ENCODE results near the gene LYST.
"Not testable (repeated sequence)": the region's sequence is repeated elsewhere in the genome, so short reads cannot be mapped to it uniquely, and the experiment has no call there.

LYST gene

DNA sequence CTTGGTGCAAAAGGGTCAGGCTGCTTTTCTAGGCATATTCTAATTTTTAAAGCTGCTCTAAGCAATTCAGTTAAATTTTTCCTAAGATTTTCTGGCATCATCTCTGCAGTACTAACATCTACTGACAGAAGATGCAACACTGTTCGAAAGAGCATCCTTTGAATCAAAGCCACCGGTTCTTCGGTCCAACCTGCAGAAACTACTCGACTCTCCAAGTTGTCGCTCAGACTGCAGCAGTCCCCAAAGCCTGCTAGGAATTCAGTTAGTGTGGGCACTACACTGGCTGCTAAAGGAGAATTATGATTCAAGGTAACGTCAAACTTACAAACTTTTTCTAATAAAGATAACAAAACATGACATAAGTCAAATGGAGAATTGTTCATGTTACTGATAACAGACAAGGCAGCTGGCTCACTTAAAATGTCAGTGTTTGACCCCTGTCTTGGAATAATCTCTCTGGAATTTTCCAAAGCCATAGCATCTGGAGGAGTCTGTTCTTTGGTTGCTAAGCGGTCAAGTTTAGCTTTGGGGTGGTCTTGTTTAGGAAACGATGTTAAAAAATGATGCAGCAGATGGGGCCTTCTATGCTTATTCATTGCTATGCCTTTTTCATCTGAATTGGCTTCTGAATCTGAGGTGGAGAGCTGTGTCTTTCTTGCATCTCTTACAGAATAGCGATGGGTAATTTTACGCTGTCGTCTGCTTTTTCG lies 56.9 kb downstream of the LYST start:
- DNase-seq: no peak

GRCh38 chr1:235808223-235808622 lies 58.5 kb downstream of the LYST start:
- DNase-seq: no peak

GRCh38 chr1:235806123-235806522 lies 60.6 kb downstream of the LYST start:
- DNase-seq: no peak

DNA sequence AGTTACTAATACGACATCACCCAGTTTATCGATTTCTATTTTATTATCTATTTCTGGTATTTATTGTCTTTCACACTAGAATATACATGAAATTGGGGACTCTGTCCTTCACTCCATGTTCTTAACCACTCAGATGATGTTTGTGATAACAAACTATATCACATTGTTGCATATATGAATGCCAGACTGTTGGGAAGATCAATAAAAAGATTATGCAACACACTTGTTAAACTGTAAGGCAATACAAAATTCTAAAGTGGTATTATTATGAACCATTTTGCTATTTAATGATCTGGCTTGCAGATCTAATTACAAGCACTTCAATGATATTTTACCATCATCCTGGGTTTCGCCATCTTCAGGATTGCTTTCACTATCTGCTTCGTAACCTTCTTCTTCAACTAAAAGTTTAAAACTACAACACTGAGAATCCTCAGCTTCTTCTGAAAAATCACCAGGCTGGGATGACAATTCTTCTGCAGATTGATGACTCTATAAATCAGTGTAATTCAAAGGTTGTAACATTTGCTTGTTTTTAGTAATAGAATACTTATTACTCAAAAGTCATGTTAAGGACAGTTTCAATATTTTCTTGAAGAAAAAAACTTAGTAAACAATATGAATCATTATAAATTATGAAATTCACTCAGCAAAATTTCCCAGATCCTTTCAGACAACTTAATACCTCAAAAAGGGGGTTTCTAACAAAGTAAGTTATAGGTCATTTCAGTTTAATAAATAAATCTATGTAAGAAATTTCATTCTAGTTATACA lies 63.9 kb downstream of the LYST start:
- no peak for DNase-seq

GRCh38 chr1:235799264-235799663 lies 67.4 kb downstream of the LYST start:
- no peak for DNase-seq

- DNase-seq: no peak
Measured at GRCh38 chr1:235791532-235792060, 75.1 kb downstream of the LYST start.

- no peak for DNase-seq
Measured at GRCh38 chr1:235790123-235790522, 76.6 kb downstream of the LYST start.

DNA sequence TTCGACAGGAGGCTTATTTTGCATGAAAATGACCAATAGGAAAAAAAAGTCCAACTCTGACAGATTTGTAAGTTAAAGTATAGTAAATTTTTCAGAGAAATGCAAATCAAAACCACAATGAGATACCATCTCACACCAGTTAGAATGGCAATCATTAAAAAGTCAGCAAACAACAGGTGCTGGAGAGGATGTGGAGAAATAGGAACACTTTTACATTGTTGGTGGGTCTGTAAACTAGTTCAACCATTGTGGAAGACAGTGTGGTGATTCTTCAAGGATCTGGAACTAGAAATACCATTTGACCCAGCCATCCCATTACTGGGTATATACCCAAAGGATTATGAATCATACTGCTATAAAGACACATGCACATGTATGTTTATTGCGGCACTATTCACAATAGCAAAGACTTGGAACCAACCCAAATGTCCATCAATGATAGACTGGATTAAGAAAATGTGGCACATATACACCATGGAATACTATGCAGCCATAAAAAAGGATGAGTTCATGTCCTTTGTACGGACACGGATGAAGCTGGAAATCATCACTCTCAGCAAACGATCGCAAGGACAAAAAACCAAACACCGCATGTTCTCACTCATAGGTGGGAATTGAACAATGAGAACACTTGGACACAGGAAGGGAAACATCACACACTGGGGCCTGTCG lies 80.3 kb downstream of the LYST start:
- DNase-seq: not testable (repeated sequence)

- DNase-seq: no peak
Measured at GRCh38 chr1:235784950-235785349, 81.8 kb downstream of the LYST start.

DNA sequence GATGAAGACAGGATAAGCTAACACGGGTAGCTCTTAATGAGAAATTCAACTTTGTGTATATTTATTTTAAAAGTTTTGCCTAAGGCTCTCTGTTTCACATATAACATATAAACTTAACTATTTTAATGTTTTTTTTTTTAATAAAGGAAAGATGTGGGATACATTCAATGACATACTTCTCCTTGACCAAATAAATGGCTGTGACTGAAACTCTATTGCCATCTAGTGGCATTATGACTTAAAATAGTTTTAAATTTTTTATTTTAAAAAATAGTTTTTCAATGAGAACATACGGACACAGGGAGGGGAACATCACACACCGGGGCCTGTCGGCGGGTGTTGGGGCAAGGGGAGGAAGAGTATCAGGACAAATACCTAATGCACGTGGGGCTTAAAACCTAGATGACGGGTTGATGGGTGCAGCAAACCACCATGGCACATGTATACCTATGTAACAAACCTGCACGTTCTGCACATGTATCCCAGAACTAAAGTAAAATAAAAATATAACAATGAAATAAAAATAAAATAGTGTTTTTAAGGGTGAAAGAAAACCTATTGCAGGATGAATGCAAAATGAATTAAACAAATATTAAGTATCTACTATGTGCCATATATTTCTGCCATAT lies 83.4 kb downstream of the LYST start:
- no peak for DNase-seq

GRCh38 chr1:235782601-235783000 lies 84.1 kb downstream of the LYST start:
- DNase-seq: no peak

DNA sequence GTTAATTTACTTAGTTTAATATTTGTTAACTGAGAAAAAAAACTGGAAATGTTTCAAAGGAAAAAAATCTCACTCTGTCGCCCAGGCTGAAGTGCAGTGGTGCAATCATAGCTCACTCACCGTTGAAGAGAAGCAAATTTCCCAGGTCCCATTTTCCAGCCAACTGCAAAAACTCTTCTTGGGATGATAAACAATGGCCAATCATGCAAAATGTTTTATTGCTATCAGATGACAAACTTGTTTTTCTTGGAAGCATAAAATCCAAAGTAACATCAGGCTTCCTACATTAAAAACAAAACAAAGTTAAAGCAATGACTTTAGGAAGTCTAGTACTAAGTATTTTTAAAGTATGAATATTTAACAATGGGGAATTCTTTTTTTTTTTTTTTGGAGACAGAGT lies 84.9 kb downstream of the LYST start:
- DNase-seq: no peak

DNA sequence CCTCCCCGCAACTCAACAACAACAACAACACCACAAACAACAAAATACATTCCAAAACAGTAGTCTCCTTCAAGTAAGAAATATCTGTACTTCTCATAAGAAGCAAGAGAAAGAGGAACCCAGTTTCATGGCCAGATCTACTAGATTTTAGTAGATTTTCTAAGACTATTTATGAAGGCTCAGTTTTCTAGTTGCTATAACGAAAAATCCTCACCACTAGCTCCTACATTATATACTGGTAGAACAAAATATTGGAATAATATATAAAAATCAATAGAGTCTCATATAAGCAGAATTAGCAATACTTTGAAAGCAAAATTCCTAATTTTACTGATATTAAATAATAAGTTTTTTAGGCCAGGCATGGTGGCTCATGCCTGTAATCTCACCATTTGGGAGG lies 86.9 kb downstream of the LYST start:
- no peak for DNase-seq

DNA sequence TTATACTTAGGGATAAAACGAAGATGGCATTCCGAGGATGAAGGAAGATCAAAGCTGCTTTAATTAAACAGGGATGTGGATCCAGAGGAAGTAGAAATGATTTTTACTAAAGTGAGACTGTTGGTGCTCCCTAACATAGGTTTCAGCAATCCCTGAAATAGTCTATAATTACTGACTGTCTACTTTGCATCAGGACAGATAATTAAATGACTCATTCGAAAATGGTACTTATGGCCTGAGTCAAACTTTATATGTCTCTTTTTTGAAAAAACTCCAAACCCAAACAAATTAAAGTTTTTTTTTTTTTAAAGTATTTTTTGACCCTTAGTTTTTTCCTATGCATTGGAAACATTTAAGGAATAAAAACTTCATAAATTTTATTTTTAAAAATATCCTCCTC lies 90.3 kb downstream of the LYST start:
- DNase-seq: no peak

DNA sequence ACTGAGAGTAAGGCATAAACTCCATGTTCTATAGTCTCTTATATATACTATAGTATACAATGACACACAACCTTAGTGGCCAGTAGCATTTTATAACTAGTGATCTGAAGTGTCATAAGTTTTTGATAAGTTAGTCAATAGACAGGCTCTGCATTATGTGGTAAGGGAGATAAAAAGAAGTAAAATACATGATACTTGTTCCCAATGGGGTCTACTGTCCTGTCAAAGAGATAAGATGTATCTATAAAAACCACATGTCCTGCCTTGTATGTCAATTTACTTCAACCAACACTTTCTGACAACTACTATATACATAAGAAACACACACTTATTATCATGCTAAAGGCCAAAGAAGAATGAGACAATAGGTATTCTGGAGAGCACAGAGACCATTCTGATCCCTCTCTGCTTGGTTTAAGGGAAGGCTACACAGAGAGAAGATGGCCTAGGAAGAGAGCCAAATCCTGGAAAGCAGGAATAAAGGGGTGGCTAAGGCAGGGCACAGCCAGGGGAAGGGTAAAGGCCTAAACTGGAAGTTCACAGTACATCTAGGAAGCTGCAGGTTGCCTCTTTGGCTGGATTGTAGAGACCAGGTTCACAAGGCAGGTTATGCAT lies 91.4 kb downstream of the LYST start:
- no peak for DNase-seq

GRCh38 chr1:235767795-235768194 lies 98.9 kb downstream of the LYST start:
- DNase-seq: no peak

DNA sequence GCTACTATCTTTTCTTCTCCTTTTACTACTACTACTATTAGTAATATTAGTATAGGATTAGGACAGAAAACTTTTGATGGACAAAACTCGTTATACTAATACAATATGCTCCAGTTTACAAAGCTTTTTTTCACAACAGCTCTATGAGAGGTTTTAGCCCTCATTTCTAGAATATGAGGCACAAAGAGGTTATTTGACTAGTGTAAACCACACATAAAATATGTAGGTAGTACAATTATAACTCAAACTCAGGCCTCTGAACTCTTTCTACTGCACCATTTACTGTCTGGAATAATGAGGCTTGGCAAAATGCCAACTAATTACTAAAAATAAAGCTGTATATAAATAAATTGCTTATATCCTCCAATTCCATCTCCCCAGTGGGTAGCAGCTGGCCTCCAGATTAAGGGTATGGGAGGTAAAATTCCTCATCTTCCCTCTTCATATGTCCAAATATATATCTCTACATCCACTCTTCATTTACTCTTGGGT lies 99.9 kb downstream of the LYST start:
- no peak for DNase-seq

GRCh38 chr1:235763962-235764361 lies 102.7 kb downstream of the LYST start:
- DNase-seq: peak; percentile 11

DNA sequence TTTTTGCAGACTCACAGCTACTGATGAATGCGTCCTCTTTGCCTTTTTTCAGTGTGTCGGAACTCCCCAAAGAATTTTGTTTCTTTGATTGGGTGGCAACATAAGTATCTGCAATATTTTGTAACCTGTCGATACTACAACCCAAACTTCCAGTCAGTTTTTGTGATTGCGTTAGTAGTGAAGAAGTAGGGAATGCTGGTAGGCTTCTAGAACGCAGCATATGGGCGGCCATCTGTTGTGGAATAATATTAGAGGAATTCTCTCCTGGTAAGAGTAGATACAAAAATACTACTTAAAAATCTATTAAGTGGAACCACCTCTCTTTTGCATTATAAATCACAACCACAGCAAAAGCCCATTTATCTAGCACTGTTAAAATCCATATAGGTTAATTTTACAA lies 107.4 kb downstream of the LYST start:
- DNase-seq: no peak

- no peak for DNase-seq
Measured at GRCh38 chr1:235758931-235759330, 107.8 kb downstream of the LYST start.

DNA sequence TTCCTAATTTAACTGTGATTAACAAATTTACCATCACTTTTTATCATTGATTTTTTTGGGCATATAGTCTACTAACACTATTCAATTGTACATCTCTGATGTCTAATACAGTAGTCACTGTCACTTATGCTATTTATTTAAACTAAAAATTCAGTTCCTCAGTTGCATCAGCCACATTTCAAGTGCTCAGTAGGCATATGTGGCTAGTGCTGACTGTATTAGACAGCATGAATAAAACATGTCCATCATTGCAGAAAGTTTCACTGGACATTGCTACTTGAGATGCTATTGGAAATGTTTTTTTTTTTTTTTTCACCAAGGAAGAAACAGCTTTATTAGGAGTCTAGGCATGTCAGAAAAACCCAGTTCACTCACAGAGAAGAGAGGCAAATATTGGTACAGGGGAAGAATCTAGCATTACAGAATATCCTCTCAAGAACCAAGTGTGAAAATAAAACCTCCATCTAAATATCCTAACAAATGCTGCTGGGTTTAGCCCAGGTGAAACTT lies 109.1 kb downstream of the LYST start:
- no peak for DNase-seq

DNA sequence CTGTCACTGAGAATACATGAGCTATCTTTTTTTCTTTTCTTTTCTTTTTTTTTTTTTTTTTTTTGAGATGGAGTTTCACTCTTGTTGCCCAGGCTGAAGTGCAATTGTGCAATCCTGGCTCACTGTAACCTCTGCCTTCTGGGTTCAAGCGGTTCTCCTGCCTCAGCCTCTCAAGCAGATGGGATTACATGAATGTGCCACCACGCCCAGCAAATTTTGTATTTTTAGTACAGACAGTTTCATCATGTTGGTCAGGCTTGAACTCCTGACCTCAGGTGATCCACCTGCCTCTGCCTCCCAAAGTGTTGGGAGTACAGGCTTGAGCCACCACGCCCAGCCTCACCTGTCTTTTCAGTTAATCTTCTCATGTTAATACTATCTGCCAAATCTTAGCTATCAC lies 112.5 kb downstream of the LYST start:
- not testable (repeated sequence) for DNase-seq

All from stimulated activated CD4-positive, alpha-beta T cell treated with anti-CD3 and anti-CD28 coated beads, Interleukin-1b, Interleukin-23, amount 100 ng/mL, for 48 hours (primary cell).